ENCODE results near the gene SLC35A3. TPM values are rescaled to one million over a fixed set of nuclear protein-coding genes. Genes with fewer than 3 reads are reported as not detected.

Gene SLC35A3
- polyA plus RNA-seq, 1 donor (not counting 4 experiments of a cell fraction or from before 2014, with no cell fraction given) = 25.9 TPM

DNA sequence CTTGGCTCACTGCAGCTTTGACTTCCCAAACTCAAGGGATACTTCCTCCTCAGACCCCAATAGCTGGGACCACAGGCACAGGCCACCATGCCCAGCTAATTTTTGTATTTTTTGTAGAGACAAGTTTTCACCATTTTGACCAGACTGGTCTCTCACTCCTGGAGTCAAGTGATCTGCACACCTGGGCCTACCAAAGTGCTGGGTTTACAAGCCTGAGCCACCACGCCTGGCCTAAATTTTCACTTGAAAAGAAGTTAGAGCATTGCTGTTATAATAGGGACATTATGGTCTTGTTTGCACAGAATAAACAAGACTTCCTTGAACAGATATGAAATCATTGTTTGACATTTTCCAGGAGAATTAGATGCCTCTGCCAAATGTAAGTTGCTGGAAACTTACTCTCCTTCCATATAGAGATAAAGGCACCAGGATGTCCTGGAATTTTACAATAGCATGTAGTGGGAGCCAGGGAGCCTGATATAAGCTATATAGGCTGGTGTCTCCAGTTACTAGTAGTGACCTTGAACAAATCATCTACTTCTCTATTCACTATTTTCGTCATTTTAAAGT is 16.9 kb downstream of the SLC35A3 start:
- no peaks in the 10 kb centered on the region for H4K20me1 ChIP-seq (ENCODE audit: control insufficient read depth, extremely low read depth, insufficient read depth, low read length)
- FAIRE-seq (no peak), DNase-seq (ENCODE audit: low read depth, low spot score) (no peak)
- no peak overlapping the region for H3K4me3 ChIP-seq (ENCODE audit: control insufficient read depth in 2 of 3, extremely low read depth in 1 of 3, insufficient read depth in 2 of 3, low read depth in 1 of 3, low read length in 3 of 3)
- no peaks in the 10 kb centered on the region for H3K27me3 ChIP-seq (ENCODE audit: control insufficient read depth, extremely low read depth, insufficient read depth, low read length)
- H3K9ac ChIP-seq (ENCODE audit: control insufficient read depth, extremely low read depth, insufficient read depth, low read length) = no peak overlapping the region
- H3K36me3 ChIP-seq (ENCODE audit: control insufficient read depth in 2 of 2, extremely low read depth in 1 of 2, insufficient read depth in 2 of 2, low read length in 2 of 2) = no peaks in the 10 kb centered on the region
- no peaks in the 10 kb centered on the region for H3K9me3 ChIP-seq (ENCODE audit: control insufficient read depth, low read depth, low read length)
- no peak overlapping the region for H3K4me2 ChIP-seq (ENCODE audit: control insufficient read depth, extremely low read depth, insufficient read depth, low read depth, low read length)
- H3K79me2 ChIP-seq (ENCODE audit: control insufficient read depth, insufficient read depth, low read length) = peaks cover 66% of the 10 kb centered on the region
- no peak for TF ChIP-seq EZH2 (IDR thresholded peaks at IDR 0.05; ENCODE audit: low read length)
- TF ChIP-seq, protein P1, sequence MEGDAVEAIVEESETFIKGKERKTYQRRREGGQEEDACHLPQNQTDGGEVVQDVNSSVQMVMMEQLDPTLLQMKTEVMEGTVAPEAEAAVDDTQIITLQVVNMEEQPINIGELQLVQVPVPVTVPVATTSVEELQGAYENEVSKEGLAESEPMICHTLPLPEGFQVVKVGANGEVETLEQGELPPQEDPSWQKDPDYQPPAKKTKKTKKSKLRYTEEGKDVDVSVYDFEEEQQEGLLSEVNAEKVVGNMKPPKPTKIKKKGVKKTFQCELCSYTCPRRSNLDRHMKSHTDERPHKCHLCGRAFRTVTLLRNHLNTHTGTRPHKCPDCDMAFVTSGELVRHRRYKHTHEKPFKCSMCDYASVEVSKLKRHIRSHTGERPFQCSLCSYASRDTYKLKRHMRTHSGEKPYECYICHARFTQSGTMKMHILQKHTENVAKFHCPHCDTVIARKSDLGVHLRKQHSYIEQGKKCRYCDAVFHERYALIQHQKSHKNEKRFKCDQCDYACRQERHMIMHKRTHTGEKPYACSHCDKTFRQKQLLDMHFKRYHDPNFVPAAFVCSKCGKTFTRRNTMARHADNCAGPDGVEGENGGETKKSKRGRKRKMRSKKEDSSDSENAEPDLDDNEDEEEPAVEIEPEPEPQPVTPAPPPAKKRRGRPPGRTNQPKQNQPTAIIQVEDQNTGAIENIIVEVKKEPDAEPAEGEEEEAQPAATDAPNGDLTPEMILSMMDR (optimal IDR thresholded peaks at IDR 0.05 in 1 of 3, IDR thresholded peaks at IDR 0.05 in 1 of 3, conservative IDR thresholded peaks at IDR 0.05 in 1 of 3; ENCODE audit: extremely low read depth in 1 of 3, insufficient read depth in 2 of 3, low read length in 3 of 3) = no peak
- no peak overlapping the region for H2AFZ ChIP-seq (ENCODE audit: control insufficient read depth, low read length)
- no peaks in the 10 kb centered on the region for H3K9me1 ChIP-seq (ENCODE audit: control insufficient read depth, extremely low read depth, insufficient read depth, low read length)
- no peak overlapping the region for H3K27ac ChIP-seq (ENCODE audit: control insufficient read depth, insufficient read depth, low read length)
- dilution Hi-C loops (cut with MboI; ENCODE audit: extremely low pct_ligation_motif_present, low sequenced_read_pairs) = no loop called here
- no peaks in the 10 kb centered on the region for H3K4me1 ChIP-seq (ENCODE audit: control insufficient read depth, extremely low read depth, insufficient read depth, low read length)

DNA sequence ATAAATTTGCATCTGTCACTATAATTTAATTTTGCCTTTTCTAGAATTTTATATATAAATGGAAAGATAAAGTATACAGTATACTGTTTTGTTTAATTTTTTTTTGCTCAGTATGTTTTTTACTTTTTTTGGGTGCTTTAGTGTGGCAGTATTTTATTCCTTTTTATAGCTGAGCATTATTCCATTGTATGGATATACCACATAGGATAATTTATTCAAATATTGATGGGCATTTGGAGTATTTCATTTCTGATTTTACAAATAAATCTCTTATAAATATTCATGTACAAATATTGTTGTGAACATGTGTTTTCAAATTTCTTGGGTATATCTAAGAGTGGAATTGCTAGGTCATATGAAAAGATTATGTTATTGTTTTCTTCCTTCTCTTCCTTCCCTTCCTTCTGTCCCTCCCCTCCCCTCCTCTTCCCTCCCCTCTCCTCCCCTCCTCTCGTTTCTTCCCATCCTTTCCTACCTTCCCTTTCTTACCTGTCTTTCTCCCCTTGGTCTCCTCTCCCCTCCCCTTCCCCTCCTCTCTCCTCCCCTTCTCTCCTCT is 18.5 kb downstream of the SLC35A3 start:
- Histone ChIP-seq H3K4me3 (ENCODE audit: control insufficient read depth in 2 of 3, extremely low read depth in 1 of 3, insufficient read depth in 2 of 3, low read depth in 1 of 3, low read length in 3 of 3) (no peak overlapping the region), H3K4me2 (ENCODE audit: control insufficient read depth, extremely low read depth, insufficient read depth, low read depth, low read length) (no peak overlapping the region), H3K27ac (ENCODE audit: control insufficient read depth, insufficient read depth, low read length) (no peak overlapping the region), H3K27me3 (ENCODE audit: control insufficient read depth, extremely low read depth, insufficient read depth, low read length) (no peaks in the 10 kb centered on the region), H3K4me1 (ENCODE audit: control insufficient read depth, extremely low read depth, insufficient read depth, low read length) (no peaks in the 10 kb centered on the region), H3K79me2 (ENCODE audit: control insufficient read depth, insufficient read depth, low read length) (peaks cover 60% of the 10 kb centered on the region), H3K9ac (ENCODE audit: control insufficient read depth, extremely low read depth, insufficient read depth, low read length) (no peak overlapping the region), H3K9me3 (ENCODE audit: control insufficient read depth, low read depth, low read length) (no peaks in the 10 kb centered on the region), H4K20me1 (ENCODE audit: control insufficient read depth, extremely low read depth, insufficient read depth, low read length) (no peaks in the 10 kb centered on the region), H3K36me3 (ENCODE audit: control insufficient read depth in 2 of 2, extremely low read depth in 1 of 2, insufficient read depth in 2 of 2, low read length in 2 of 2) (no peaks in the 10 kb centered on the region), H3K9me1 (ENCODE audit: control insufficient read depth, extremely low read depth, insufficient read depth, low read length) (no peaks in the 10 kb centered on the region), H2AFZ (ENCODE audit: control insufficient read depth, low read length) (no peak overlapping the region)
- TF ChIP-seq, protein P1 (optimal IDR thresholded peaks at IDR 0.05 in 1 of 3, IDR thresholded peaks at IDR 0.05 in 1 of 3, conservative IDR thresholded peaks at IDR 0.05 in 1 of 3; ENCODE audit: extremely low read depth in 1 of 3, insufficient read depth in 2 of 3, low read length in 3 of 3) = no peak
- TF ChIP-seq EZH2 (IDR thresholded peaks at IDR 0.05; ENCODE audit: low read length) = no peak
- dilution Hi-C loops (cut with MboI; ENCODE audit: extremely low pct_ligation_motif_present, low sequenced_read_pairs) = no loop called here
- no peak for FAIRE-seq
- DNase-seq (ENCODE audit: low read depth, low spot score) = no peak

Data from keratinocyte (primary cell).